HEK293 (cell line): ENCODE measurements around the gene CARD14.

Experiments used
- GLI4 ChIP-seq: fragments of 450-650 bp; formaldehyde crosslinking; IDR thresholded peaks from 2 replicates; pipeline ENCODE4 v1.5.1; 2016; ENCODE audit warnings: missing biosample characterization, missing genetic modification characterization
- RBAK ChIP-seq: fragments of 450-650 bp; formaldehyde crosslinking; IDR thresholded peaks from 2 replicates; pipeline ENCODE4 v1.5.1; 2016; ENCODE audit warnings: missing biosample characterization, missing genetic modification characterization
- YY1 ChIP-seq: fragments of 450-650 bp; formaldehyde crosslinking; IDR thresholded peaks from 2 replicates; pipeline ENCODE4 v1.5.1; 2018; ENCODE audit warnings: missing biosample characterization, missing genetic modification characterization
- ZBTB1 ChIP-seq: fragments of 450-650 bp; formaldehyde crosslinking; IDR thresholded peaks from 2 replicates; pipeline ENCODE4 v1.5.1; 2016; ENCODE audit warnings: missing biosample characterization, missing genetic modification characterization
- ZNF202 ChIP-seq: fragments of 450-650 bp; formaldehyde crosslinking; IDR thresholded peaks from 2 replicates; pipeline ENCODE4 v1.5.1; 2016; ENCODE audit warnings: missing biosample characterization, missing genetic modification characterization, borderline replicate concordance
- ZNF292 ChIP-seq: fragments of 450-650 bp; formaldehyde crosslinking; IDR thresholded peaks from 2 replicates; pipeline ENCODE4 v1.5.1; 2016; ENCODE audit warnings: low read depth, missing biosample characterization, missing genetic modification characterization, borderline replicate concordance
- TF ChIP-seq, protein P1 (sequence below): fragments of 450-650 bp; formaldehyde crosslinking; IDR thresholded peaks from 2 replicates; pipeline ENCODE4 v1.5.1; 2016; ENCODE audit warnings: missing biosample characterization, missing genetic modification characterization

GRCh38 chr17:80227666-80228065 lies 57.8 kb downstream of the CARD14 start:
- TF ChIP-seq, protein P1, sequence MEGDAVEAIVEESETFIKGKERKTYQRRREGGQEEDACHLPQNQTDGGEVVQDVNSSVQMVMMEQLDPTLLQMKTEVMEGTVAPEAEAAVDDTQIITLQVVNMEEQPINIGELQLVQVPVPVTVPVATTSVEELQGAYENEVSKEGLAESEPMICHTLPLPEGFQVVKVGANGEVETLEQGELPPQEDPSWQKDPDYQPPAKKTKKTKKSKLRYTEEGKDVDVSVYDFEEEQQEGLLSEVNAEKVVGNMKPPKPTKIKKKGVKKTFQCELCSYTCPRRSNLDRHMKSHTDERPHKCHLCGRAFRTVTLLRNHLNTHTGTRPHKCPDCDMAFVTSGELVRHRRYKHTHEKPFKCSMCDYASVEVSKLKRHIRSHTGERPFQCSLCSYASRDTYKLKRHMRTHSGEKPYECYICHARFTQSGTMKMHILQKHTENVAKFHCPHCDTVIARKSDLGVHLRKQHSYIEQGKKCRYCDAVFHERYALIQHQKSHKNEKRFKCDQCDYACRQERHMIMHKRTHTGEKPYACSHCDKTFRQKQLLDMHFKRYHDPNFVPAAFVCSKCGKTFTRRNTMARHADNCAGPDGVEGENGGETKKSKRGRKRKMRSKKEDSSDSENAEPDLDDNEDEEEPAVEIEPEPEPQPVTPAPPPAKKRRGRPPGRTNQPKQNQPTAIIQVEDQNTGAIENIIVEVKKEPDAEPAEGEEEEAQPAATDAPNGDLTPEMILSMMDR (tag by site-specific recombination), result no peak
- TF ChIP-seq GLI4 (tag by site-specific recombination), result no peak
- no peak for TF ChIP-seq RBAK
- no peak for TF ChIP-seq ZBTB1 (tag by site-specific recombination)
- TF ChIP-seq ZNF292 (tag by site-specific recombination), result no peak
- no peak for TF ChIP-seq ZNF202 (tag by site-specific recombination)
- no peak for TF ChIP-seq YY1 (tag by site-specific recombination)
